WTC11 (cell line): Measurements from ENCODE around the gene TNIK. TPM values are rescaled to one million over a fixed set of nuclear protein-coding genes. Genes with fewer than 3 reads are reported as not detected.

Source experiments
- ATAC-seq: fragments of 200-7000 bp; cut with Tn5 transposase; 2 replicates; pipeline ENCODE4 v1.10.0; 2021; ENCODE audit warnings: mild to moderate bottlenecking, moderate library complexity
- CTCF ChIA-PET: fragments of 300-600 bp; sonication (Branson Sonifier 250); formaldehyde crosslinking; loops from one replicate; lab custom pipeline; 2021; ENCODE audit warnings: antibody characterized with exemption; lab: Charles Lee
- POLR2A ChIA-PET: fragments of 350-600 bp; sonication (Branson Sonifier 250); formaldehyde crosslinking; loops from one replicate; lab custom pipeline; 2021; ENCODE audit warnings: antibody characterized with exemption; lab: Charles Lee
- DNase-seq: peaks from one replicate; pipeline ENCODE4 v3.0.0; 2021; ENCODE audit warnings: low spot score
- H3K27ac Mint-ChIP-seq: 2 replicates; pipeline ENCODE4 v1.8.0; 2021; ENCODE audit warnings: mixed read lengths
- H3K27me3 Mint-ChIP-seq: 2 replicates; pipeline ENCODE4 v1.8.0; 2021; ENCODE audit warnings: low read depth, mild to moderate bottlenecking, moderate library complexity, mixed read lengths
- H3K36me3 Mint-ChIP-seq: 2 replicates; pipeline ENCODE4 v1.8.0; 2021; ENCODE audit warnings: mixed read lengths
- H3K4me1 Mint-ChIP-seq: 2 replicates; pipeline ENCODE4 v1.8.0; 2022; ENCODE audit warnings: mixed read lengths
- H3K4me3 Mint-ChIP-seq: 2 replicates; pipeline ENCODE4 v1.8.0; 2021; ENCODE audit warnings: mild to moderate bottlenecking, moderate library complexity, mixed read lengths
- H3K9me3 Mint-ChIP-seq: 2 replicates; pipeline ENCODE4 v1.8.0; 2021; ENCODE audit warnings: mixed read lengths
- ATF1 ChIP-seq: sonication (generic); formaldehyde crosslinking; IDR thresholded peaks from 2 replicates; pipeline ENCODE4 v1.8.1; 2023; ENCODE audit warnings: mild to moderate bottlenecking, moderate library complexity, missing genetic modification reagents
- ELF4 ChIP-seq: sonication (generic); formaldehyde crosslinking; IDR thresholded peaks from 2 replicates; pipeline ENCODE4 v1.8.1; 2022; ENCODE audit warnings: low read depth, mild to moderate bottlenecking, moderate library complexity, missing genetic modification reagents
- ESRRA ChIP-seq: sonication (generic); formaldehyde crosslinking; IDR thresholded peaks from 2 replicates; pipeline ENCODE4 v1.8.1; 2022; ENCODE audit warnings: mild to moderate bottlenecking, missing genetic modification reagents, borderline replicate concordance
- GTF2I ChIP-seq: fragments of 250-450 bp; sonication (Bioruptor Pico); conservative IDR thresholded peaks from 2 replicates; pipeline ENCODE4 v1.4.0; 2021; ENCODE audit warnings: mild to moderate bottlenecking
- MYBL2 ChIP-seq: sonication (generic); formaldehyde crosslinking; IDR thresholded peaks from 2 replicates; pipeline ENCODE4 v1.8.1; 2023; ENCODE audit warnings: mild to moderate bottlenecking, moderate library complexity, missing genetic modification reagents
- RORB ChIP-seq: fragments of 250-450 bp; sonication (Bioruptor Pico); IDR thresholded peaks from 2 replicates; pipeline ENCODE4 v1.9.0; 2021; ENCODE audit warnings: mild to moderate bottlenecking
- SP1 ChIP-seq: sonication (generic); formaldehyde crosslinking; conservative IDR thresholded peaks from 2 replicates; pipeline ENCODE4 v1.8.1; 2022; ENCODE audit warnings: missing genetic modification reagents
- USF2 ChIP-seq: sonication (generic); formaldehyde crosslinking; IDR thresholded peaks from 2 replicates; pipeline ENCODE4 v1.8.1; 2023; ENCODE audit warnings: mild to moderate bottlenecking, missing genetic modification reagents, moderate library complexity
- ZBTB43 ChIP-seq: sonication (generic); formaldehyde crosslinking; IDR thresholded peaks from 2 replicates; pipeline ENCODE4 v1.8.1; 2023; ENCODE audit warnings: mild to moderate bottlenecking, missing genetic modification reagents
- ZNF263 ChIP-seq: sonication (generic); formaldehyde crosslinking; IDR thresholded peaks from 2 replicates; pipeline ENCODE4 v1.8.1; 2022; ENCODE audit warnings: low read depth, mild to moderate bottlenecking, moderate library complexity, missing genetic modification reagents
- ZNF317 ChIP-seq: sonication (generic); formaldehyde crosslinking; IDR thresholded peaks from 2 replicates; pipeline ENCODE4 v1.8.1; 2023; ENCODE audit warnings: low read depth, mild to moderate bottlenecking, moderate library complexity, missing genetic modification reagents, borderline replicate concordance
- ZNF425 ChIP-seq: fragments of 250-450 bp; sonication (Bioruptor Pico); conservative IDR thresholded peaks from 2 replicates; pipeline ENCODE4 v1.9.0; 2021; ENCODE audit warnings: mild to moderate bottlenecking
- total RNA-seq: library from RNA; stranded (reverse); gene quantifications from 3 replicates; pipeline ENCODE4 v1.2.3, GENCODE V29; 2021
- TF ChIP-seq, protein P1 (sequence below): sonication (generic); formaldehyde crosslinking; IDR thresholded peaks from 2 replicates; pipeline ENCODE4 v1.8.0; 2022; ENCODE audit warnings: missing genetic modification reagents
- TF ChIP-seq, protein P2 (sequence below): sonication (generic); formaldehyde crosslinking; IDR thresholded peaks from 2 replicates; pipeline ENCODE4 v1.8.1; 2023; ENCODE audit warnings: mild to moderate bottlenecking, missing genetic modification reagents
- TF ChIP-seq, protein P3 (sequence below): sonication (generic); formaldehyde crosslinking; IDR thresholded peaks from 2 replicates; pipeline ENCODE4 v1.8.0; 2023; ENCODE audit warnings: missing genetic modification reagents, mild to moderate bottlenecking, borderline replicate concordance
- TF ChIP-seq, protein P4 (sequence below): sonication (generic); formaldehyde crosslinking; IDR thresholded peaks from 2 replicates; pipeline ENCODE4 v1.8.1; 2022; ENCODE audit warnings: low read depth, missing genetic modification reagents, borderline replicate concordance

The TNIK gene
- total RNA-seq, 1 experiment from 2014 or later = 50.3 TPM

GRCh38 chr3:171227359-171227758, 232.8 kb downstream of the TNIK start:
- no peak overlapping the region for H3K4me3 Mint-ChIP-seq
- H3K4me1 Mint-ChIP-seq = peaks cover 28% of the 10 kb centered on the region
- H3K9me3 Mint-ChIP-seq = peaks cover 9% of the 10 kb centered on the region
- no peaks in the 10 kb centered on the region for H3K27me3 Mint-ChIP-seq
- ATAC-seq = no peak
- TF ChIP-seq MYBL2 (no peak), ZNF425 (CRISPR knock-in tag) (no peak), GTF2I (no peak), RORB (CRISPR knock-in tag) (no peak)
- TF ChIP-seq, protein P1, sequence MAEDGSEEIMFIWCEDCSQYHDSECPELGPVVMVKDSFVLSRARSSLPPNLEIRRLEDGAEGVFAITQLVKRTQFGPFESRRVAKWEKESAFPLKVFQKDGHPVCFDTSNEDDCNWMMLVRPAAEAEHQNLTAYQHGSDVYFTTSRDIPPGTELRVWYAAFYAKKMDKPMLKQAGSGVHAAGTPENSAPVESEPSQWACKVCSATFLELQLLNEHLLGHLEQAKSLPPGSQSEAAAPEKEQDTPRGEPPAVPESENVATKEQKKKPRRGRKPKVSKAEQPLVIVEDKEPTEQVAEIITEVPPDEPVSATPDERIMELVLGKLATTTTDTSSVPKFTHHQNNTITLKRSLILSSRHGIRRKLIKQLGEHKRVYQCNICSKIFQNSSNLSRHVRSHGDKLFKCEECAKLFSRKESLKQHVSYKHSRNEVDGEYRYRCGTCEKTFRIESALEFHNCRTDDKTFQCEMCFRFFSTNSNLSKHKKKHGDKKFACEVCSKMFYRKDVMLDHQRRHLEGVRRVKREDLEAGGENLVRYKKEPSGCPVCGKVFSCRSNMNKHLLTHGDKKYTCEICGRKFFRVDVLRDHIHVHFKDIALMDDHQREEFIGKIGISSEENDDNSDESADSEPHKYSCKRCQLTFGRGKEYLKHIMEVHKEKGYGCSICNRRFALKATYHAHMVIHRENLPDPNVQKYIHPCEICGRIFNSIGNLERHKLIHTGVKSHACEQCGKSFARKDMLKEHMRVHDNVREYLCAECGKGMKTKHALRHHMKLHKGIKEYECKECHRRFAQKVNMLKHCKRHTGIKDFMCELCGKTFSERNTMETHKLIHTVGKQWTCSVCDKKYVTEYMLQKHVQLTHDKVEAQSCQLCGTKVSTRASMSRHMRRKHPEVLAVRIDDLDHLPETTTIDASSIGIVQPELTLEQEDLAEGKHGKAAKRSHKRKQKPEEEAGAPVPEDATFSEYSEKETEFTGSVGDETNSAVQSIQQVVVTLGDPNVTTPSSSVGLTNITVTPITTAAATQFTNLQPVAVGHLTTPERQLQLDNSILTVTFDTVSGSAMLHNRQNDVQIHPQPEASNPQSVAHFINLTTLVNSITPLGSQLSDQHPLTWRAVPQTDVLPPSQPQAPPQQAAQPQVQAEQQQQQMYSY (CRISPR knock-in tag) = no peak
- ChIA-PET CTCF (interaction anchor here (0.6 kb wide), 1 partner anchor 413 kb away, joined by 3 read pairs; no protein-coding TSS in a partner anchor), POLR2A (no interaction called here)
- DNase-seq = no peak
- H3K27ac Mint-ChIP-seq = no peak overlapping the region
- H3K36me3 Mint-ChIP-seq = peaks cover 17% of the 10 kb centered on the region

GRCh38 chr3:171226794-171227193, 233.4 kb downstream of the TNIK start:
- CTCF ChIA-PET = interaction anchor here (0.6 kb wide), 1 partner anchor 414 kb away, joined by 3 read pairs; no protein-coding TSS in a partner anchor
- TF ChIP-seq USF2 (CRISPR knock-in tag) (no peak), ESRRA (CRISPR knock-in tag) (no peak), ZBTB43 (CRISPR knock-in tag) (no peak), ATF1 (CRISPR knock-in tag) (no peak), ZNF317 (CRISPR knock-in tag) (no peak), ZNF263 (CRISPR knock-in tag) (no peak), SP1 (CRISPR knock-in tag) (no peak), MYBL2 (no peak), ELF4 (CRISPR knock-in tag) (no peak)
- TF ChIP-seq, protein P2, sequence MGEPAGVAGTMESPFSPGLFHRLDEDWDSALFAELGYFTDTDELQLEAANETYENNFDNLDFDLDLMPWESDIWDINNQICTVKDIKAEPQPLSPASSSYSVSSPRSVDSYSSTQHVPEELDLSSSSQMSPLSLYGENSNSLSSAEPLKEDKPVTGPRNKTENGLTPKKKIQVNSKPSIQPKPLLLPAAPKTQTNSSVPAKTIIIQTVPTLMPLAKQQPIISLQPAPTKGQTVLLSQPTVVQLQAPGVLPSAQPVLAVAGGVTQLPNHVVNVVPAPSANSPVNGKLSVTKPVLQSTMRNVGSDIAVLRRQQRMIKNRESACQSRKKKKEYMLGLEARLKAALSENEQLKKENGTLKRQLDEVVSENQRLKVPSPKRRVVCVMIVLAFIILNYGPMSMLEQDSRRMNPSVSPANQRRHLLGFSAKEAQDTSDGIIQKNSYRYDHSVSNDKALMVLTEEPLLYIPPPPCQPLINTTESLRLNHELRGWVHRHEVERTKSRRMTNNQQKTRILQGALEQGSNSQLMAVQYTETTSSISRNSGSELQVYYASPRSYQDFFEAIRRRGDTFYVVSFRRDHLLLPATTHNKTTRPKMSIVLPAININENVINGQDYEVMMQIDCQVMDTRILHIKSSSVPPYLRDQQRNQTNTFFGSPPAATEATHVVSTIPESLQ (CRISPR knock-in tag) = no peak
- TF ChIP-seq, protein P3, sequence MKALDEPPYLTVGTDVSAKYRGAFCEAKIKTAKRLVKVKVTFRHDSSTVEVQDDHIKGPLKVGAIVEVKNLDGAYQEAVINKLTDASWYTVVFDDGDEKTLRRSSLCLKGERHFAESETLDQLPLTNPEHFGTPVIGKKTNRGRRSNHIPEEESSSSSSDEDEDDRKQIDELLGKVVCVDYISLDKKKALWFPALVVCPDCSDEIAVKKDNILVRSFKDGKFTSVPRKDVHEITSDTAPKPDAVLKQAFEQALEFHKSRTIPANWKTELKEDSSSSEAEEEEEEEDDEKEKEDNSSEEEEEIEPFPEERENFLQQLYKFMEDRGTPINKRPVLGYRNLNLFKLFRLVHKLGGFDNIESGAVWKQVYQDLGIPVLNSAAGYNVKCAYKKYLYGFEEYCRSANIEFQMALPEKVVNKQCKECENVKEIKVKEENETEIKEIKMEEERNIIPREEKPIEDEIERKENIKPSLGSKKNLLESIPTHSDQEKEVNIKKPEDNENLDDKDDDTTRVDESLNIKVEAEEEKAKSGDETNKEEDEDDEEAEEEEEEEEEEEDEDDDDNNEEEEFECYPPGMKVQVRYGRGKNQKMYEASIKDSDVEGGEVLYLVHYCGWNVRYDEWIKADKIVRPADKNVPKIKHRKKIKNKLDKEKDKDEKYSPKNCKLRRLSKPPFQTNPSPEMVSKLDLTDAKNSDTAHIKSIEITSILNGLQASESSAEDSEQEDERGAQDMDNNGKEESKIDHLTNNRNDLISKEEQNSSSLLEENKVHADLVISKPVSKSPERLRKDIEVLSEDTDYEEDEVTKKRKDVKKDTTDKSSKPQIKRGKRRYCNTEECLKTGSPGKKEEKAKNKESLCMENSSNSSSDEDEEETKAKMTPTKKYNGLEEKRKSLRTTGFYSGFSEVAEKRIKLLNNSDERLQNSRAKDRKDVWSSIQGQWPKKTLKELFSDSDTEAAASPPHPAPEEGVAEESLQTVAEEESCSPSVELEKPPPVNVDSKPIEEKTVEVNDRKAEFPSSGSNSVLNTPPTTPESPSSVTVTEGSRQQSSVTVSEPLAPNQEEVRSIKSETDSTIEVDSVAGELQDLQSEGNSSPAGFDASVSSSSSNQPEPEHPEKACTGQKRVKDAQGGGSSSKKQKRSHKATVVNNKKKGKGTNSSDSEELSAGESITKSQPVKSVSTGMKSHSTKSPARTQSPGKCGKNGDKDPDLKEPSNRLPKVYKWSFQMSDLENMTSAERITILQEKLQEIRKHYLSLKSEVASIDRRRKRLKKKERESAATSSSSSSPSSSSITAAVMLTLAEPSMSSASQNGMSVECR = no peak
- TF ChIP-seq, protein P4, sequence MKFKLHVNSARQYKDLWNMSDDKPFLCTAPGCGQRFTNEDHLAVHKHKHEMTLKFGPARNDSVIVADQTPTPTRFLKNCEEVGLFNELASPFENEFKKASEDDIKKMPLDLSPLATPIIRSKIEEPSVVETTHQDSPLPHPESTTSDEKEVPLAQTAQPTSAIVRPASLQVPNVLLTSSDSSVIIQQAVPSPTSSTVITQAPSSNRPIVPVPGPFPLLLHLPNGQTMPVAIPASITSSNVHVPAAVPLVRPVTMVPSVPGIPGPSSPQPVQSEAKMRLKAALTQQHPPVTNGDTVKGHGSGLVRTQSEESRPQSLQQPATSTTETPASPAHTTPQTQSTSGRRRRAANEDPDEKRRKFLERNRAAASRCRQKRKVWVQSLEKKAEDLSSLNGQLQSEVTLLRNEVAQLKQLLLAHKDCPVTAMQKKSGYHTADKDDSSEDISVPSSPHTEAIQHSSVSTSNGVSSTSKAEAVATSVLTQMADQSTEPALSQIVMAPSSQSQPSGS (CRISPR knock-in tag) = no peak

More at GRCh38 chr3:171226794-171227193, 233.4 kb downstream of the TNIK start:
- Mint-ChIP-seq H3K4me1 (peaks cover 28% of the 10 kb centered on the region), H3K36me3 (peaks cover 17% of the 10 kb centered on the region), H3K4me3 (no peak overlapping the region), H3K27me3 (no peaks in the 10 kb centered on the region), H3K9me3 (peaks cover 9% of the 10 kb centered on the region), H3K27ac (no peak overlapping the region)
- POLR2A ChIA-PET = no interaction called here
- DNase-seq (no peak), ATAC-seq (no peak)
